Stimulated activated CD8-positive, alpha-beta memory T cell treated with anti-CD3 and anti-CD28 coated beads, Interleukin-4, amount 100 ng/mL, for 48 hours (primary cell): ENCODE results near the gene NUDT21.

Experiments used
- DNase-seq: peaks from one replicate; pipeline ENCODE4 v3.0.0-alpha.2; 2020

The NUDT21 gene

GRCh38 chr16:56460101-56460500 lies 9.0 kb upstream of the NUDT21 start:
- no peak for DNase-seq

- no peak for DNase-seq
These were observed 6.9 kb upstream of the NUDT21 start for GRCh38 chr16:56457927-56458470.

GRCh38 chr16:56451753-56452689 lies 889 bp upstream of the NUDT21 start:
- DNase-seq: peak; percentile 38

GRCh38 chr16:56450275-56450985 lies 702 bp downstream of the NUDT21 start:
- DNase-seq: no peak

- no peak for DNase-seq
These were observed 3.1 kb downstream of the NUDT21 start for GRCh38 chr16:56448005-56448404.

- no peak for DNase-seq
These were observed 3.8 kb downstream of the NUDT21 start for GRCh38 chr16:56447286-56447685.

GRCh38 chr16:56438038-56438437 lies 13.1 kb downstream of the NUDT21 start:
- DNase-seq: no peak

- no peak for DNase-seq
These were observed 14.9 kb downstream of the NUDT21 start for GRCh38 chr16:56436258-56436657.

GRCh38 chr16:56428091-56428490 lies 23.0 kb downstream of the NUDT21 start:
- DNase-seq: no peak

- DNase-seq: no peak
These were observed 24.5 kb downstream of the NUDT21 start for GRCh38 chr16:56426585-56426984.

GRCh38 chr16:56425439-56425832 lies 25.7 kb downstream of the NUDT21 start, which contains the start of gene AMFR:
AMFR (minus strand) TSS chr16:56425545; CDS start chr16:56425327, 218 bp downstream.
- DNase-seq: peak; percentile 69

- DNase-seq: peak; percentile 56
These were observed 26.2 kb downstream of the NUDT21 start for GRCh38 chr16:56424791-56425438.

- no peak for DNase-seq
These were observed 26.7 kb downstream of the NUDT21 start for GRCh38 chr16:56424404-56424764.

GRCh38 chr16:56423584-56424403 lies 27.3 kb downstream of the NUDT21 start:
- no peak for DNase-seq

GRCh38 chr16:56422896-56423441 lies 28.2 kb downstream of the NUDT21 start:
- DNase-seq: no peak

GRCh38 chr16:56421976-56422669 lies 29.0 kb downstream of the NUDT21 start:
- DNase-seq: no peak

- DNase-seq: no peak
These were observed 29.8 kb downstream of the NUDT21 start for GRCh38 chr16:56421313-56421712.

- no peak for DNase-seq
These were observed 30.5 kb downstream of the NUDT21 start for GRCh38 chr16:56420613-56421012.

GRCh38 chr16:56419740-56420548 lies 31.2 kb downstream of the NUDT21 start:
- DNase-seq: no peak

- DNase-seq: no peak
These were observed 34.0 kb downstream of the NUDT21 start for GRCh38 chr16:56417138-56417537.
